Endodermal cell (in vitro differentiated cells): ENCODE data around the gene ZP2. TPM values are rescaled to one million over a fixed set of nuclear protein-coding genes. Genes with fewer than 3 reads are reported as not detected.
"Not testable (repeated sequence)": the region's sequence is repeated elsewhere in the genome, so short reads cannot be mapped to it uniquely, and the experiment has no call there.

Experiments
- DNase-seq: peaks from one replicate; pipeline ENCODE4 v3.0.0-alpha.2; 2017
- H3K27ac ChIP-seq: 2 replicates; pipeline ENCODE4 v1.5.1; 2013; ENCODE audit warnings: mild to moderate bottlenecking, low read depth, low read length, moderate library complexity
- H3K27me3 ChIP-seq: 2 replicates; pipeline ENCODE4 v1.6.1; 2013; ENCODE audit warnings: mild to moderate bottlenecking, low read length, moderate library complexity; ENCODE audit not compliant: insufficient read depth, control insufficient read depth, poor library complexity, severe bottlenecking
- H3K36me3 ChIP-seq: 2 replicates; pipeline ENCODE4 v1.7.0; 2013; ENCODE audit warnings: mild to moderate bottlenecking, low read length, moderate library complexity; ENCODE audit not compliant: control insufficient read depth, insufficient read depth
- H3K4me1 ChIP-seq: one replicate; pipeline ENCODE4 v1.7.0; 2013; ENCODE audit warnings: low read length; ENCODE audit not compliant: control insufficient read depth, insufficient read depth
- H3K4me3 ChIP-seq: 2 replicates; pipeline ENCODE4 v1.5.1; 2013; ENCODE audit warnings: mild to moderate bottlenecking, low read length, moderate library complexity
- H3K9ac ChIP-seq: 2 replicates; pipeline ENCODE4 v1.6.1; 2013; ENCODE audit warnings: mild to moderate bottlenecking, low read length, moderate library complexity; ENCODE audit not compliant: poor library complexity, severe bottlenecking; ENCODE audit errors: extremely low read depth
- H3K9me3 ChIP-seq: 2 replicates; pipeline ENCODE4 v1.6.1; 2013; ENCODE audit warnings: mild to moderate bottlenecking, low read length, moderate library complexity; ENCODE audit not compliant: control insufficient read depth
- H3K27ac Mint-ChIP-seq: 2 replicates; pipeline ENCODE4 v1.8.0; 2020; ENCODE audit warnings: mixed read lengths
- H3K27me3 Mint-ChIP-seq: 2 replicates; pipeline ENCODE4 v1.8.0; 2021; ENCODE audit warnings: mild to moderate bottlenecking, mixed read lengths; ENCODE audit not compliant: insufficient read depth
- H3K36me3 Mint-ChIP-seq: 2 replicates; pipeline ENCODE4 v1.8.0; 2020; ENCODE audit warnings: low read depth, mixed read lengths
- H3K4me1 Mint-ChIP-seq: 2 replicates; pipeline ENCODE4 v1.8.0; 2020; ENCODE audit warnings: mixed read lengths
- H3K4me3 Mint-ChIP-seq: 2 replicates; pipeline ENCODE4 v1.8.0; 2020; ENCODE audit warnings: mild to moderate bottlenecking, moderate library complexity, mixed read lengths
- H3K9me3 Mint-ChIP-seq: 2 replicates; pipeline ENCODE4 v1.8.0; 2020; ENCODE audit warnings: mild to moderate bottlenecking, mixed read lengths
- WGBS, 2 experiments: methylation state at CpG; one replicate each; pipeline versions ENCODE4 v1.1.5 to v1.1.7; 2013; ENCODE audit warnings: missing lambda C conversion rate in 2 of 2, mixed read lengths in 1 of 2; ENCODE audit not compliant: insufficient coverage in 1 of 2, insufficient read length in 1 of 2; 5-methylcytosine and 5-hydroxymethylcytosine counted together
- total RNA-seq, 2 donors: library from RNA; stranded (reverse); fragmentation: NEBNext Ultra II Directional in 1 of 2; extraction: Animal tissue kit (Norgen Biotek cat#: 25700) in 1 of 2; gene quantifications; 2 replicates in 1 of 2; 3 replicates in 1 of 2; pipeline ENCODE4 v1.2.1, GENCODE V29; 2021
- TF ChIP-seq, protein P1 (sequence below): fragments of 200-600 bp; sonication (generic); conservative IDR thresholded peaks from 2 replicates; pipeline ENCODE4 v1.5.0; 2021; ENCODE audit warnings: antibody characterized with exemption, mild to moderate bottlenecking

The ZP2 gene
- total RNA-seq, 2 donors from 2014 or later: not detected

DNA sequence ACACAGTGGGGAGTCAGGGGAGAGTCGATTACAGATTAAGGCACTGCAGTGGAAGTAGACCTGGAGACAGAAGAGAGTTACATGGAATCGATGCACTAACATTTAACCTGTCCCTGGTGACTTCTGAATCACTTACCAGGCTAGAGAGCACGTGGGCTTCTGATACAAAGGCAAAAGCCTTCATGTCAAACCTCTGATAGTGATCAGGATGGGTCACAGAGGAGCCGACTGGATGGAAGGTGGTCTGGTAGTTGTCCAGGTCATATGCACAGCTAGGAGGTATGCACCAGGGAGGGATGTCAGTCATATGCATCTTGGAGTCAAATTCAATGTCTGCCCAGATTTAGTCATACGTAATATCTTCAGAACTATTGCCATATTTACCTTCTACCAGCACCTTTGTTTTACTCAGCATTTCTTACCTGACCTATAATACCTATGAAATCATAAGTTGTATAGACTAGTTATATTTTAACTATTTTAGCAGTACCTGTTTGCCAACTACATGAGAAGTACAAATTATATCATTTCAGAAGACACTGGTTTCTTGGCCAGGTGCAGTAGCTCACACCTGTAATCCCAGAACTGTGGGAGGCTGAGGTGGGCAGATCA, 11.7 kb downstream of the ZP2 start:
- Histone ChIP-seq H3K4me3 (no peak overlapping the region), H3K27me3 (peaks cover 16% of the 10 kb centered on the region), H3K9ac (no peak overlapping the region), H3K9me3 (no peaks in the 10 kb centered on the region), H3K27ac (no peak overlapping the region), H3K36me3 (no peaks in the 10 kb centered on the region), H3K4me1 (no peaks in the 10 kb centered on the region)
- no peak overlapping the region for H3K27ac Mint-ChIP-seq
- WGBS, 2 experiments: 69 to 88% methylated on average over 4 to 5 of the region's 5 CpGs
- no peaks in the 10 kb centered on the region for H3K36me3 Mint-ChIP-seq
- H3K27me3 Mint-ChIP-seq: peaks cover 39% of the 10 kb centered on the region
- DNase-seq: no peak
- H3K9me3 Mint-ChIP-seq: no peaks in the 10 kb centered on the region
- TF ChIP-seq, protein P1, sequence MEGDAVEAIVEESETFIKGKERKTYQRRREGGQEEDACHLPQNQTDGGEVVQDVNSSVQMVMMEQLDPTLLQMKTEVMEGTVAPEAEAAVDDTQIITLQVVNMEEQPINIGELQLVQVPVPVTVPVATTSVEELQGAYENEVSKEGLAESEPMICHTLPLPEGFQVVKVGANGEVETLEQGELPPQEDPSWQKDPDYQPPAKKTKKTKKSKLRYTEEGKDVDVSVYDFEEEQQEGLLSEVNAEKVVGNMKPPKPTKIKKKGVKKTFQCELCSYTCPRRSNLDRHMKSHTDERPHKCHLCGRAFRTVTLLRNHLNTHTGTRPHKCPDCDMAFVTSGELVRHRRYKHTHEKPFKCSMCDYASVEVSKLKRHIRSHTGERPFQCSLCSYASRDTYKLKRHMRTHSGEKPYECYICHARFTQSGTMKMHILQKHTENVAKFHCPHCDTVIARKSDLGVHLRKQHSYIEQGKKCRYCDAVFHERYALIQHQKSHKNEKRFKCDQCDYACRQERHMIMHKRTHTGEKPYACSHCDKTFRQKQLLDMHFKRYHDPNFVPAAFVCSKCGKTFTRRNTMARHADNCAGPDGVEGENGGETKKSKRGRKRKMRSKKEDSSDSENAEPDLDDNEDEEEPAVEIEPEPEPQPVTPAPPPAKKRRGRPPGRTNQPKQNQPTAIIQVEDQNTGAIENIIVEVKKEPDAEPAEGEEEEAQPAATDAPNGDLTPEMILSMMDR: no peak
- H3K4me3 Mint-ChIP-seq: no peak overlapping the region
- H3K4me1 Mint-ChIP-seq: no peaks in the 10 kb centered on the region

- peaks cover 21% of the 10 kb centered on the region for H3K27me3 ChIP-seq
- TF ChIP-seq, protein P1: no peak
- H3K4me1 Mint-ChIP-seq: no peaks in the 10 kb centered on the region
- no peaks in the 10 kb centered on the region for H3K9me3 Mint-ChIP-seq
- no peaks in the 10 kb centered on the region for H3K9me3 ChIP-seq
- H3K36me3 Mint-ChIP-seq: no peaks in the 10 kb centered on the region
- no peaks in the 10 kb centered on the region for H3K4me1 ChIP-seq
- H3K4me3 Mint-ChIP-seq: no peak overlapping the region
- H3K27me3 Mint-ChIP-seq: peaks cover 51% of the 10 kb centered on the region
- no peak overlapping the region for H3K27ac ChIP-seq
- H3K4me3 ChIP-seq: no peak overlapping the region
- 91 to 100% methylated on average over 1 to 3 of the region's 3 CpGs for WGBS, 2 experiments
- no peak for DNase-seq
- H3K9ac ChIP-seq: no peak overlapping the region
- no peak overlapping the region for H3K27ac Mint-ChIP-seq
- no peaks in the 10 kb centered on the region for H3K36me3 ChIP-seq
Observed at GRCh38 chr16:21197621-21198020, 13.8 kb downstream of the ZP2 start.

- H3K27me3 Mint-ChIP-seq: peaks cover 51% of the 10 kb centered on the region
- no peak for DNase-seq
- H3K36me3 ChIP-seq: no peaks in the 10 kb centered on the region
- no peak overlapping the region for H3K4me3 ChIP-seq
- no peak overlapping the region for H3K4me3 Mint-ChIP-seq
- no peak overlapping the region for H3K27ac Mint-ChIP-seq
- H3K9me3 ChIP-seq: peaks cover 3% of the 10 kb centered on the region
- H3K4me1 Mint-ChIP-seq: no peaks in the 10 kb centered on the region
- no peaks in the 10 kb centered on the region for H3K4me1 ChIP-seq
- H3K9me3 Mint-ChIP-seq: peaks cover 3% of the 10 kb centered on the region
- H3K27ac ChIP-seq: no peak overlapping the region
- no peak overlapping the region for H3K9ac ChIP-seq
- TF ChIP-seq, protein P1: no peak
- WGBS, 2 experiments: 86 to 94% methylated on average over 1 of the region's 1 CpG
- peaks cover 16% of the 10 kb centered on the region for H3K27me3 ChIP-seq
- no peaks in the 10 kb centered on the region for H3K36me3 Mint-ChIP-seq
Observed at GRCh38 chr16:21197112-21197511, 14.3 kb downstream of the ZP2 start.

GRCh38 chr16:21195330-21195729, 16.0 kb downstream of the ZP2 start:
- peaks cover 38% of the 10 kb centered on the region for H3K27me3 Mint-ChIP-seq
- not testable (repeated sequence) for H3K4me1 ChIP-seq, H3K4me3 ChIP-seq, H3K9ac ChIP-seq, DNase-seq, H3K27ac Mint-ChIP-seq, H3K27ac ChIP-seq, H3K4me1 Mint-ChIP-seq, H3K9me3 Mint-ChIP-seq, H3K36me3 Mint-ChIP-seq, H3K36me3 ChIP-seq, H3K4me3 Mint-ChIP-seq
- Histone ChIP-seq H3K9me3 (peaks cover 11% of the 10 kb centered on the region), H3K27me3 (peaks cover 15% of the 10 kb centered on the region)
- 89 to 95% methylated on average over 8 of the region's 8 CpGs for WGBS, 2 experiments
